ENCODE results near the gene NRXN3. TPM values are rescaled to one million over a fixed set of nuclear protein-coding genes. Genes with fewer than 3 reads are reported as not detected.

The NRXN3 gene
- total and polyA plus RNA-seq, 2 of the 4 experiments (the other 2 are of a cell fraction): 4.8 to 25.1 TPM

- dilution Hi-C loops (cut with HindIII; ENCODE audit: low sequenced_read_pairs, unreplicated experiment): no loop called here
- CTCF ChIA-PET: interaction anchor here (0.6 kb wide), 1 partner anchor 165 kb away, joined by 4 read pairs; no protein-coding TSS in a partner anchor
These were observed 1034.4 kb downstream of the NRXN3 start for GRCh38 chr14:79204591-79204990.

More at GRCh38 chr14:79204591-79204990, 1034.4 kb downstream of the NRXN3 start:
- Histone ChIP-seq H3K27me3 (ENCODE audit: control insufficient read depth, insufficient read depth, low read length) (peaks cover 5% of the 10 kb centered on the region), H3K79me1 (ENCODE audit: low read depth in 1 of 2, low read length in 2 of 2) (no peaks in the 10 kb centered on the region), H2BK20ac (ENCODE audit: low read depth, low read length) (no peak overlapping the region), H3K9ac (ENCODE audit: low read depth, low read length) (no peak overlapping the region), H3K4me1 (ENCODE audit: control insufficient read depth, insufficient read depth, low read length) (no peaks in the 10 kb centered on the region), H3K4me3 (ENCODE audit: insufficient read depth, low read depth, low read length) (no peak overlapping the region), H2BK5ac (ENCODE audit: low read depth, low read length, poor library complexity, severe bottlenecking) (no peak overlapping the region), H2AFZ (replicated peaks; ENCODE audit: low read length, poor library complexity) (no peak overlapping the region), H3K9me3 (ENCODE audit: control insufficient read depth, insufficient read depth, low read length) (no peaks in the 10 kb centered on the region), H3K4me2 (ENCODE audit: low read depth, low read length) (no peak overlapping the region), H4K91ac (ENCODE audit: insufficient read depth, low read depth, low read length) (no peak overlapping the region), H3K9me1 (ENCODE audit: insufficient read depth, low read length) (no peaks in the 10 kb centered on the region), H2AK9ac (replicated peaks; ENCODE audit: low read depth, low read length, poor library complexity) (no peak overlapping the region), H2BK120ac (ENCODE audit: low read depth, low read length) (no peak overlapping the region), H3K56ac (ENCODE audit: extremely low read depth, insufficient read depth, low read length) (no peak overlapping the region), H4K5ac (ENCODE audit: low read depth, low read length) (no peak overlapping the region), H3K4ac (ENCODE audit: low read depth, low read length) (no peak overlapping the region), H2AK5ac (ENCODE audit: low read depth, low read length) (no peak overlapping the region), H2BK15ac (ENCODE audit: low read depth, low read length) (no peak overlapping the region), H3K14ac (replicated peaks; ENCODE audit: low read depth, low read length) (no peak overlapping the region), H3K23ac (ENCODE audit: low read depth, low read length) (no peak overlapping the region), H3K18ac (ENCODE audit: low read depth, low read length) (no peak overlapping the region), H4K8ac (ENCODE audit: low read depth in 2 of 2, low read length in 2 of 2) (no peak overlapping the region), H4K20me1 (ENCODE audit: insufficient read depth, low read length) (no peaks in the 10 kb centered on the region), H3K27ac (ENCODE audit: insufficient read depth, low read length) (no peak overlapping the region), H3K36me3 (ENCODE audit: control insufficient read depth, insufficient read depth, low read length) (no peaks in the 10 kb centered on the region)
- BruUV-seq (replicated peaks): no TSS peak
- ATAC-seq (ENCODE audit: low read depth): no peak
- POLR2A ChIA-PET (ENCODE audit: unreplicated experiment): no interaction called here
- intact Hi-C loops (cut with micrococcal nuclease) (no loop called here), in situ Hi-C loops (cut with MboI; ENCODE audit: low sequenced_read_pairs) (no loop called here)
- TF ChIP-seq FOS (IDR thresholded peaks at IDR 0.05; ENCODE audit: low read depth, low read length) (no peak), RAD21 (IDR thresholded peaks at IDR 0.05; ENCODE audit: low read length) (no peak), RFX5 (IDR thresholded peaks at IDR 0.05; ENCODE audit: low read depth, low read length) (no peak), USF2 (IDR thresholded peaks at IDR 0.05; ENCODE audit: low read depth, low read length) (no peak), NFE2L2 (IDR thresholded peaks at IDR 0.05; ENCODE audit: low read depth, low read length) (no peak), SMC3 (IDR thresholded peaks at IDR 0.05; ENCODE audit: low read depth, low read length) (no peak), RCOR1 (IDR thresholded peaks at IDR 0.05; ENCODE audit: insufficient replicate concordance, low read length) (no peak)
- TF ChIP-seq, protein P1, sequence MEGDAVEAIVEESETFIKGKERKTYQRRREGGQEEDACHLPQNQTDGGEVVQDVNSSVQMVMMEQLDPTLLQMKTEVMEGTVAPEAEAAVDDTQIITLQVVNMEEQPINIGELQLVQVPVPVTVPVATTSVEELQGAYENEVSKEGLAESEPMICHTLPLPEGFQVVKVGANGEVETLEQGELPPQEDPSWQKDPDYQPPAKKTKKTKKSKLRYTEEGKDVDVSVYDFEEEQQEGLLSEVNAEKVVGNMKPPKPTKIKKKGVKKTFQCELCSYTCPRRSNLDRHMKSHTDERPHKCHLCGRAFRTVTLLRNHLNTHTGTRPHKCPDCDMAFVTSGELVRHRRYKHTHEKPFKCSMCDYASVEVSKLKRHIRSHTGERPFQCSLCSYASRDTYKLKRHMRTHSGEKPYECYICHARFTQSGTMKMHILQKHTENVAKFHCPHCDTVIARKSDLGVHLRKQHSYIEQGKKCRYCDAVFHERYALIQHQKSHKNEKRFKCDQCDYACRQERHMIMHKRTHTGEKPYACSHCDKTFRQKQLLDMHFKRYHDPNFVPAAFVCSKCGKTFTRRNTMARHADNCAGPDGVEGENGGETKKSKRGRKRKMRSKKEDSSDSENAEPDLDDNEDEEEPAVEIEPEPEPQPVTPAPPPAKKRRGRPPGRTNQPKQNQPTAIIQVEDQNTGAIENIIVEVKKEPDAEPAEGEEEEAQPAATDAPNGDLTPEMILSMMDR (conservative IDR thresholded peaks at IDR 0.05; ENCODE audit: low read depth, low read length): no peak
- no peak for DNase-seq

All from IMR-90 (cell line).